ENCODE measurements around the gene ATP5PF. TPM values are rescaled to one million over a fixed set of nuclear protein-coding genes. Genes with fewer than 3 reads are reported as not detected.

ATP5PF gene
- total and polyA plus RNA-seq, 2 of the 4 experiments (the other 2 are of a cell fraction), result 76.0 to 190 TPM

DNA sequence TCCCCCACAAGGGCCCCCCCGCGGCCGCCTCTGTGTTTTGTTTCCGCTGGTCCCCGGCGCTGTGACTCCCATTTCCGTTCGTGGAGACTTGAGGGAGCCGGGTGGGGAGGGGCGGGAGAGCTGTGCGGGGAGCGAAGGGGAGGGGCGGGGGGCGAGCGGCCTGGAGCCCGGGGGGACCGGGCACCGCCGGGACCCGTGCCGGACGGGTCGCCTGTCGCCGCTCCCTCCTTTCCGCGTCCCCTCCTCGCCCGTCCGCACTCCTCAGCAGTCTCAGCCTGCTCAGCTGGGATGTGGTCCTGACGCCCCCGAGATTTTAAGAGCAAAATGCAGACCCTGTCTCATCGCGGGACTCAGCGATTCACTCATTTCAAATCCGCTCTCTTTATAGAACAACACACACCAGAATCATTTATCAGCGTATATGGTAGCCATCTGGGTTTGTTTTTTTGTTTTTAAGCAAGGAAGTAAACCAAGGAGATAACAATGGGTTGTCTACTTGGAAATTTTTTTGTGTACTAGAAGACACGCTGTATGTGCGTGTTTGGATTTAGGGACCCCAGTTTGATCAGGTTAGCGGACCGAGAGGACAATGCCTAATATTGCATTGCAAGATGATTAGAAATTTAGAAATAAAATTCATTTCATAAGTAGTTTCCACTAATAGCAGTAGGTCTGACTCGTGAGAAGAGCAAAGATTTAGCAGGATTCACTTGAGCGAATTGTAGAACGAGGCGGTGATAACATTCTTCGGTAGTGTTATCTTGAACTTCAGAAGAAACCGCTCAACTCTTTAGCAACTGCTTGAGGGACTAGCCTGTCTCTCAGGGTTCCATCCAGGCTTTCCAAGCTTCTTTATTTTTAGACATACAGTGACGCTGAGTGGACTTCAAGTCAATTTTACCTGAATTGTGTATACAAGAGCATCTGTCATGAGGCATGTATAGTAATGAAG is 1.2 kb upstream of the ATP5PF start (continued):
- TF ChIP-seq, protein P1, sequence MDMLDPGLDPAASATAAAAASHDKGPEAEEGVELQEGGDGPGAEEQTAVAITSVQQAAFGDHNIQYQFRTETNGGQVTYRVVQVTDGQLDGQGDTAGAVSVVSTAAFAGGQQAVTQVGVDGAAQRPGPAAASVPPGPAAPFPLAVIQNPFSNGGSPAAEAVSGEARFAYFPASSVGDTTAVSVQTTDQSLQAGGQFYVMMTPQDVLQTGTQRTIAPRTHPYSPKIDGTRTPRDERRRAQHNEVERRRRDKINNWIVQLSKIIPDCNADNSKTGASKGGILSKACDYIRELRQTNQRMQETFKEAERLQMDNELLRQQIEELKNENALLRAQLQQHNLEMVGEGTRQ (IDR thresholded peaks at IDR 0.05; ENCODE audit: low read depth, low read length), result no peak

DNA sequence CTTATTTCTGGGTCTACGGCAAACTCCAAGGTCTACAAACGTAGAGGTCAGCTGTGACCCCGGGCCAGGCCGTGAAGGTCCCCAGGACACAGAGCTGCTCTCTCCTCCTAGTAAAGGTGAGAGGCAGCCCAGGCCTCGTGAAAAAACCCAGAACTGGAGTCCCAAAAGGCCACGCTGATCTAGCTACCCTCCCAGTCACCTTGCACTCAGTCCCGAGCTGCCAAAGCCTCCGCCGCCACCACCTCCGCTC is 125 bp downstream of the ATP5PF start:
- no peak overlapping the region for H2BK15ac ChIP-seq (ENCODE audit: low read depth, low read length)
- H3K27me3 ChIP-seq (ENCODE audit: control insufficient read depth, insufficient read depth, low read length), result no peaks in the 10 kb centered on the region
- H4K20me1 ChIP-seq (ENCODE audit: insufficient read depth, low read length), result peaks cover 12% of the 10 kb centered on the region
- ATAC-seq (ENCODE audit: low read depth) (no peak), DNase-seq (no peak)
- H4K91ac ChIP-seq (ENCODE audit: insufficient read depth, low read depth, low read length), result no peak overlapping the region
- H3K56ac ChIP-seq (ENCODE audit: extremely low read depth, insufficient read depth, low read length), result no peak overlapping the region; the same call in 1 of the 2 replicates
- H3K9ac ChIP-seq (ENCODE audit: low read depth, low read length), result peak overlapping the region; percentile 93
- H3K14ac ChIP-seq (replicated peaks; ENCODE audit: low read depth, low read length), result peak overlapping the region; percentile 80
- WGBS, 2 experiments (ENCODE audit: extremely low coverage in 2 of 2, insufficient read length in 1 of 2), result no CpG with 5 or more reads among the region's 10 CpGs
- peak overlapping the region; percentile 49; the same call in 1 of the 2 replicates for H4K5ac ChIP-seq (ENCODE audit: low read depth, low read length)
- peak overlapping the region; percentile 45 to 82; a peak in 3 of 4 replicates for H4K8ac ChIP-seq (ENCODE audit: low read depth in 2 of 2, low read length in 2 of 2)
- no TSS peak for BruUV-seq (replicated peaks)
- ChIA-PET CTCF (interaction anchor here (1.0 kb wide), 1 partner anchor 126 kb away, joined by 3 read pairs; no protein-coding TSS in a partner anchor), POLR2A (ENCODE audit: unreplicated experiment) (no interaction called here)
- H2AK5ac ChIP-seq (ENCODE audit: low read depth, low read length), result no peak overlapping the region; the same call in 1 of the 2 replicates
- peak overlapping the region; percentile 53 for H3K4me3 ChIP-seq (ENCODE audit: insufficient read depth, low read depth, low read length)
- H3K79me1 ChIP-seq (ENCODE audit: low read depth in 1 of 2, low read length in 2 of 2), result peaks cover 10 to 41% of the 10 kb centered on the region in 2 experiments
- H2BK120ac ChIP-seq (ENCODE audit: low read depth, low read length), result no peak overlapping the region
- peak overlapping the region; percentile 59 for H2BK5ac ChIP-seq (ENCODE audit: low read depth, low read length, poor library complexity, severe bottlenecking)
- H2BK20ac ChIP-seq (ENCODE audit: low read depth, low read length), result no peak overlapping the region
- H3K4me1 ChIP-seq (ENCODE audit: control insufficient read depth, insufficient read depth, low read length), result no peaks in the 10 kb centered on the region
- peak overlapping the region; percentile 99 for H2AK9ac ChIP-seq (replicated peaks; ENCODE audit: low read depth, low read length, poor library complexity)
- H3K18ac ChIP-seq (ENCODE audit: low read depth, low read length), result no peak overlapping the region
- no peaks in the 10 kb centered on the region for H3K9me1 ChIP-seq (ENCODE audit: insufficient read depth, low read length)
- peaks cover 7% of the 10 kb centered on the region for H3K36me3 ChIP-seq (ENCODE audit: control insufficient read depth, insufficient read depth, low read length)
- peak overlapping the region; percentile 96 for H3K27ac ChIP-seq (ENCODE audit: insufficient read depth, low read length)
- dilution Hi-C loops (cut with HindIII; ENCODE audit: low sequenced_read_pairs, unreplicated experiment), result no loop called here
- no peaks in the 10 kb centered on the region for H3K9me3 ChIP-seq (ENCODE audit: control insufficient read depth, insufficient read depth, low read length)
- in situ Hi-C loops (cut with MboI; ENCODE audit: low sequenced_read_pairs), result no loop called here
- H3K23ac ChIP-seq (ENCODE audit: low read depth, low read length), result peak overlapping the region; percentile 77; the same call in 1 of the 2 replicates
- intact Hi-C loops (cut with micrococcal nuclease), result loop anchor here (1.0 kb wide), 1 partner anchor 127 kb away; the partner anchor contains the start of gene MRPL39
- peak overlapping the region; percentile 100 for H2AFZ ChIP-seq (replicated peaks; ENCODE audit: low read length, poor library complexity)
- H3K4me2 ChIP-seq (ENCODE audit: low read depth, low read length), result peak overlapping the region; percentile 31
- peak overlapping the region; percentile 78 for H3K4ac ChIP-seq (ENCODE audit: low read depth, low read length)
- TF ChIP-seq, protein P2, sequence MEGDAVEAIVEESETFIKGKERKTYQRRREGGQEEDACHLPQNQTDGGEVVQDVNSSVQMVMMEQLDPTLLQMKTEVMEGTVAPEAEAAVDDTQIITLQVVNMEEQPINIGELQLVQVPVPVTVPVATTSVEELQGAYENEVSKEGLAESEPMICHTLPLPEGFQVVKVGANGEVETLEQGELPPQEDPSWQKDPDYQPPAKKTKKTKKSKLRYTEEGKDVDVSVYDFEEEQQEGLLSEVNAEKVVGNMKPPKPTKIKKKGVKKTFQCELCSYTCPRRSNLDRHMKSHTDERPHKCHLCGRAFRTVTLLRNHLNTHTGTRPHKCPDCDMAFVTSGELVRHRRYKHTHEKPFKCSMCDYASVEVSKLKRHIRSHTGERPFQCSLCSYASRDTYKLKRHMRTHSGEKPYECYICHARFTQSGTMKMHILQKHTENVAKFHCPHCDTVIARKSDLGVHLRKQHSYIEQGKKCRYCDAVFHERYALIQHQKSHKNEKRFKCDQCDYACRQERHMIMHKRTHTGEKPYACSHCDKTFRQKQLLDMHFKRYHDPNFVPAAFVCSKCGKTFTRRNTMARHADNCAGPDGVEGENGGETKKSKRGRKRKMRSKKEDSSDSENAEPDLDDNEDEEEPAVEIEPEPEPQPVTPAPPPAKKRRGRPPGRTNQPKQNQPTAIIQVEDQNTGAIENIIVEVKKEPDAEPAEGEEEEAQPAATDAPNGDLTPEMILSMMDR (conservative IDR thresholded peaks at IDR 0.05; ENCODE audit: low read depth, low read length), result no peak
- TF ChIP-seq RAD21 (IDR thresholded peaks at IDR 0.05; ENCODE audit: low read length) (no peak), FOS (IDR thresholded peaks at IDR 0.05; ENCODE audit: low read depth, low read length) (no peak), RCOR1 (IDR thresholded peaks at IDR 0.05; ENCODE audit: insufficient replicate concordance, low read length) (no peak), POLR2A (IDR thresholded peaks at IDR 0.05; ENCODE audit: low read depth, low read length) (no peak; the same call in 1 of the 2 replicates), MAZ (IDR thresholded peaks at IDR 0.05; ENCODE audit: borderline replicate concordance, low read depth, low read length) (no peak), RFX5 (IDR thresholded peaks at IDR 0.05; ENCODE audit: low read depth, low read length) (no peak), NFE2L2 (IDR thresholded peaks at IDR 0.05; ENCODE audit: low read depth, low read length) (no peak), SMC3 (IDR thresholded peaks at IDR 0.05; ENCODE audit: low read depth, low read length) (no peak), CEBPB (IDR thresholded peaks at IDR 0.05; ENCODE audit: low read depth, low read length) (no peak), MXI1 (IDR thresholded peaks at IDR 0.05; ENCODE audit: borderline replicate concordance, low read depth, low read length) (no peak)
- TF ChIP-seq, protein P1 (IDR thresholded peaks at IDR 0.05; ENCODE audit: low read depth, low read length), result no peak

All from IMR-90 (cell line).